SK-N-SH treated with all-trans-retinoic acid at 6 μM for 48 hours (cell line): ENCODE data around the gene DLX1.

Source experiments
- ARNTL ChIP-seq: fragments of 450-650 bp; formaldehyde crosslinking; IDR thresholded peaks from 2 replicates; pipeline ENCODE4 v1.5.0; 2020; ENCODE audit warnings: low read depth, mild to moderate bottlenecking, moderate library complexity, borderline replicate concordance
- CSDC2 ChIP-seq: fragments of 250-450 bp; sonication (Bioruptor Pico); IDR thresholded peaks from 2 replicates; pipeline ENCODE4 v1.5.0; 2020; ENCODE audit warnings: mild to moderate bottlenecking, moderate library complexity
- CSRNP3 ChIP-seq: fragments of 250-450 bp; sonication (Bioruptor Pico); IDR thresholded peaks from 2 replicates; pipeline ENCODE4 v1.5.1; 2021; ENCODE audit warnings: mild to moderate bottlenecking, moderate library complexity
- PATZ1 ChIP-seq: fragments of 250-450 bp; sonication (Bioruptor Pico); IDR thresholded peaks from 2 replicates; pipeline ENCODE4 v1.8.0; 2020; ENCODE audit warnings: mild to moderate bottlenecking, moderate library complexity, borderline replicate concordance
- ZC3H10 ChIP-seq: fragments of 250-450 bp; sonication (Bioruptor Pico); IDR thresholded peaks from 2 replicates; pipeline ENCODE4 v1.5.1; 2021; ENCODE audit warnings: mild to moderate bottlenecking, moderate library complexity
- ZFP30 ChIP-seq: fragments of 450-650 bp; formaldehyde crosslinking; IDR thresholded peaks from 2 replicates; pipeline ENCODE4 v1.5.0; 2022; ENCODE audit warnings: mild to moderate bottlenecking, moderate library complexity
- ZNF8 ChIP-seq: fragments of 450-650 bp; formaldehyde crosslinking; IDR thresholded peaks from 2 replicates; pipeline ENCODE4 v1.5.0; 2020; ENCODE audit warnings: mild to moderate bottlenecking, moderate library complexity
- TF ChIP-seq, protein P1 (sequence below): fragments of 250-450 bp; sonication (Bioruptor Pico); IDR thresholded peaks from 2 replicates; pipeline ENCODE4 v1.5.0; 2020; ENCODE audit warnings: mild to moderate bottlenecking, moderate library complexity

DNA sequence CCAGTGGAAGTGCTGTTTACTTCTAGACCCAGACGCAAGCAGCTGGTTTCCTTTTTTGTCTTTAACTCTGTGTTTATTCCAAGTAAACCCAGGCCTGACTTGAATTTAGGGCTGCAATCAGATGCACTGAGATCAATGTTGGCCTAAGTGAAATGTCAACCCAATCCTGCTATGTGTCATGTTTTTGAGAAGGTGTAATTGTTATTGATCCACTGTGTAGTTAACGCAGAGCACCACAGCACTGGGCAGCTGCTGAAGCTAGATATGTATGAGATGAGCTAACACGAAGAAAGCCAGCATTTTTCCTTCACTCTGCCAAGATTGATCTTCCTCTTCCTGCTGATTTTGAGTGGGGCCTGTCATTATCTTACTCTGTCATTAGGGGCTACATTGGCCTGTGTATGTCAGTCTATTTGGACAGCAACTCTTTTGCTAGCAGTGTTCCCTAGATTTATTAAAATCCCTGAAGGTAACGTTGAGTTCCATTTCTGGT is 18.9 kb upstream of the DLX1 start:
- TF ChIP-seq PATZ1 (CRISPR knock-in tag): no peak
- no peak for TF ChIP-seq CSRNP3 (CRISPR knock-in tag)
- TF ChIP-seq ZC3H10 (CRISPR knock-in tag): no peak
- no peak for TF ChIP-seq ZFP30 (CRISPR knock-in tag)
- no peak for TF ChIP-seq ZNF8 (CRISPR knock-in tag)
- TF ChIP-seq CSDC2 (CRISPR knock-in tag): no peak
- TF ChIP-seq, protein P1, sequence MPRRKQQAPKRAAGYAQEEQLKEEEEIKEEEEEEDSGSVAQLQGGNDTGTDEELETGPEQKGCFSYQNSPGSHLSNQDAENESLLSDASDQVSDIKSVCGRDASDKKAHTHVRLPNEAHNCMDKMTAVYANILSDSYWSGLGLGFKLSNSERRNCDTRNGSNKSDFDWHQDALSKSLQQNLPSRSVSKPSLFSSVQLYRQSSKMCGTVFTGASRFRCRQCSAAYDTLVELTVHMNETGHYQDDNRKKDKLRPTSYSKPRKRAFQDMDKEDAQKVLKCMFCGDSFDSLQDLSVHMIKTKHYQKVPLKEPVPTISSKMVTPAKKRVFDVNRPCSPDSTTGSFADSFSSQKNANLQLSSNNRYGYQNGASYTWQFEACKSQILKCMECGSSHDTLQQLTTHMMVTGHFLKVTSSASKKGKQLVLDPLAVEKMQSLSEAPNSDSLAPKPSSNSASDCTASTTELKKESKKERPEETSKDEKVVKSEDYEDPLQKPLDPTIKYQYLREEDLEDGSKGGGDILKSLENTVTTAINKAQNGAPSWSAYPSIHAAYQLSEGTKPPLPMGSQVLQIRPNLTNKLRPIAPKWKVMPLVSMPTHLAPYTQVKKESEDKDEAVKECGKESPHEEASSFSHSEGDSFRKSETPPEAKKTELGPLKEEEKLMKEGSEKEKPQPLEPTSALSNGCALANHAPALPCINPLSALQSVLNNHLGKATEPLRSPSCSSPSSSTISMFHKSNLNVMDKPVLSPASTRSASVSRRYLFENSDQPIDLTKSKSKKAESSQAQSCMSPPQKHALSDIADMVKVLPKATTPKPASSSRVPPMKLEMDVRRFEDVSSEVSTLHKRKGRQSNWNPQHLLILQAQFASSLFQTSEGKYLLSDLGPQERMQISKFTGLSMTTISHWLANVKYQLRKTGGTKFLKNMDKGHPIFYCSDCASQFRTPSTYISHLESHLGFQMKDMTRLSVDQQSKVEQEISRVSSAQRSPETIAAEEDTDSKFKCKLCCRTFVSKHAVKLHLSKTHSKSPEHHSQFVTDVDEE (CRISPR knock-in tag): no peak
- TF ChIP-seq ARNTL: no peak
